ENCODE results near the gene BACH2. TPM values are rescaled to one million over a fixed set of nuclear protein-coding genes. Genes with fewer than 3 reads are reported as not detected.

The BACH2 gene
- polyA plus RNA-seq, 1 of the 3 experiments (the other 2 are of a cell fraction) = 0.46 TPM

DNA sequence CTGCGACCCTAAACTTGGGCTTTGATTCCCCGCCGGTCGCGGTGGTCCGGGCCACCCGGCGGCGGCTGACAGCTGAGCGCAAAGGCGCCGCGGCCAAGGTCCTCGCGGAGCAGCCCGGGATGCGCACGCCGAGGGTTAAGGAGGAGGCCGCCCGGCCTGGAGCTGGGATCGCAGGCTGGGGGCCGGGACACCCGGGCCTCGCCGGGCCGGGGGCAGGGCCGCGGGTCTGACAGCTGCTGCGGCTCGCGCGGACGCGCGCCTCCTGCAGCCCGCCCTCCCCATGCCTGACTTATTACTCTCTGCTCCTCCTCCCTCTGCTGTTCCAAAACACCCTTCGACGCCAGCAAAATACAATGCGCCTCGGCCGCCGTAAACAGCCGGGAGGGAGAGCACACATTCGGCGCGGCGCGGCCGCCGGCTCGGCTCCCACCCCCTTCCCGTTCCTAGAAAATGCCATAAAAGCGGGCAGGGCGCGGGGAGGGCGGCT is 746 bp downstream of the BACH2 start:
- H3K27ac ChIP-seq (ENCODE audit: low read depth in 2 of 2, low read length in 1 of 2) = peak overlapping the region in 1 of 2 experiments; percentile 60; a peak in 1 of 4 replicates
- H3F3A ChIP-seq (replicated peaks; ENCODE audit: insufficient read depth) = peaks cover 5% of the 10 kb centered on the region
- H3K9me3 ChIP-seq = no peaks in the 10 kb centered on the region
- peaks cover 29% of the 10 kb centered on the region for H3K27me3 ChIP-seq (ENCODE audit: insufficient read depth)
- ChIA-PET CTCF (interaction anchor here (0.7 to 2.5 kb wide), 21 partner anchors 8 to 355 kb away, joined by 3 to 12 read pairs (median 4); no protein-coding TSS in a partner anchor), POLR2A (interaction anchor here (0.9 to 2.0 kb wide), 4 partner anchors 77 to 330 kb away, joined by 3 to 11 read pairs (median 4); no protein-coding TSS in a partner anchor)
- H3K4me1 ChIP-seq (ENCODE audit: control insufficient read depth in 1 of 2, insufficient read depth in 2 of 2, low read depth in 1 of 2, low read length in 1 of 2) = peaks cover 0 to 30% of the 10 kb centered on the region in 2 experiments; a peak in 2 of 4 replicates
- peak overlapping the region; percentile 34; the same call in 1 of the 2 replicates for H3K9ac ChIP-seq
- H2AFZ ChIP-seq (ENCODE audit: low read depth) = peak overlapping the region; percentile 83
- H3K4me3 ChIP-seq (ENCODE audit: low read depth in 2 of 2, low read length in 1 of 2) = peak overlapping the region; percentile 59 to 63
- no peaks in the 10 kb centered on the region for H3K9me2 ChIP-seq
- no peaks in the 10 kb centered on the region for H3K79me2 ChIP-seq (ENCODE audit: insufficient read depth)
- H3K4me2 ChIP-seq = peak overlapping the region; percentile 94
- no peaks in the 10 kb centered on the region for H4K20me1 ChIP-seq (ENCODE audit: insufficient read depth)
- H3K36me3 ChIP-seq (replicated peaks in 1 of 2; ENCODE audit: control insufficient read depth in 1 of 2, insufficient read depth in 2 of 2, low read length in 1 of 2) = no peaks in the 10 kb centered on the region
- WGBS (ENCODE audit: low lambda C conversion rate) = 1% methylated on average over 15 of the region's 57 CpGs
- peak; percentile 81 for DNase-seq
- TF ChIP-seq FOSL2 (IDR thresholded peaks at IDR 0.05; ENCODE audit: borderline replicate concordance, low read depth) (no peak), TAF1 (IDR thresholded peaks at IDR 0.05; ENCODE audit: borderline replicate concordance, low read depth, low read length) (no peak), CHD2 (IDR thresholded peaks at IDR 0.05; ENCODE audit: low read length, partially characterized antibody) (peak; percentile 10), MEF2A (IDR thresholded peaks at IDR 0.05; ENCODE audit: borderline replicate concordance, low read depth) (no peak), RCOR1 (IDR thresholded peaks at IDR 0.05; ENCODE audit: low read length) (no peak), TEAD4 (IDR thresholded peaks at IDR 0.05; ENCODE audit: borderline replicate concordance, insufficient read depth) (no peak), SIN3A (IDR thresholded peaks at IDR 0.05; ENCODE audit: borderline replicate concordance, low read depth, low read length) (peak; percentile 29; the same call in 1 of the 2 replicates), MXI1 (IDR thresholded peaks at IDR 0.05; ENCODE audit: low read depth, low read length) (peak; percentile 70)
- TF ChIP-seq, protein P1, sequence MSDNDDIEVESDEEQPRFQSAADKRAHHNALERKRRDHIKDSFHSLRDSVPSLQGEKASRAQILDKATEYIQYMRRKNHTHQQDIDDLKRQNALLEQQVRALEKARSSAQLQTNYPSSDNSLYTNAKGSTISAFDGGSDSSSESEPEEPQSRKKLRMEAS (IDR thresholded peaks at IDR 0.05; ENCODE audit: low read depth) = peak; percentile 69; the same call in 1 of the 2 replicates
- TF ChIP-seq, protein P2, sequence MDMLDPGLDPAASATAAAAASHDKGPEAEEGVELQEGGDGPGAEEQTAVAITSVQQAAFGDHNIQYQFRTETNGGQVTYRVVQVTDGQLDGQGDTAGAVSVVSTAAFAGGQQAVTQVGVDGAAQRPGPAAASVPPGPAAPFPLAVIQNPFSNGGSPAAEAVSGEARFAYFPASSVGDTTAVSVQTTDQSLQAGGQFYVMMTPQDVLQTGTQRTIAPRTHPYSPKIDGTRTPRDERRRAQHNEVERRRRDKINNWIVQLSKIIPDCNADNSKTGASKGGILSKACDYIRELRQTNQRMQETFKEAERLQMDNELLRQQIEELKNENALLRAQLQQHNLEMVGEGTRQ (IDR thresholded peaks at IDR 0.05; ENCODE audit: borderline replicate concordance, low read depth, low read length) = no peak

DNA sequence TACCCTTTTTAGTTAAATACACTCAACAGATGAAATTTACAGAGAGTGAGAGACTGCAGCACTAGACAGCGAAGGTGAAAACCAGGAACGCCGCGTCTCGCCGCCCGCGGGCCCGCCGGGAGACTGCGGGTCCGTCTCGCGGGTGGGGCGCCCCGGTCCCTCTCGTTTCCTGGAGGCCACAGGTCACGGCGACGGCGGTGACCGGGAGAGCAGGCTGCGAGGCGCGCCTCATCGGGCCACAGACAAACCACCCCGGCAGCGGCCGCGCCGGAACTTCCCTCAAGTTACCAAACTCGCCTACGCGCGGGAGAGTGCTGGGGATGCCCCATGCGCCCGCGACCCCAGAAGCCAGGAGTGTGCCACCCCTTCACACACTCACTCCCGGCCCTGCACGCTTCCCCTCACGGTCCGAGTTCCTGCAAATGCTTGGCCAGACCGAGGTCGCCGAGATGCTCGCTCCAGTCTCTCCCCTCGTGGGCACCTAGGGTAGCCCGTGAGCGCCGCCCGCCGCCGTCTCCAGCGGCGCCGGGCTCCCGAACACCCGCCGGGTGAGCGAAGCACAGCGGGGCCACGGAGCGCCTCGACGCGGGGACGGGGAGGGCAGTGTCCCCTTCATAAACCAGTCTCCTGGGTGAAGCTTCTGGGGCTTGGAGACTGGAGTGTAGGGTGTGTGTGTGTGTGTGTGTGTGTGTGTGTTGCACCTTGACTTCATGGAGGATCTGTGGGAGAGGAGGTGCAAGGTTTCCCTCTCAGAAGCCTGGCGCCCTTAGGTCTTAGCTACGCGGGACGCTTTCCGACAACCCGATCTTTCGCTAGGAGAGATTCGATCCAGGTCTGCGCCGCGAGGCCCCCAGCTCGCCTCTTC is 1.4 kb downstream of the BACH2 start:
- Histone ChIP-seq H3K27ac (ENCODE audit: low read depth in 2 of 2, low read length in 1 of 2) (peak overlapping the region in 1 of 2 experiments; percentile 36; a peak in 1 of 4 replicates), H3K4me3 (ENCODE audit: low read depth in 2 of 2, low read length in 1 of 2) (peak overlapping the region; percentile 59 to 63), H3K36me3 (replicated peaks in 1 of 2; ENCODE audit: control insufficient read depth in 1 of 2, insufficient read depth in 2 of 2, low read length in 1 of 2) (no peaks in the 10 kb centered on the region), H3K9me2 (no peaks in the 10 kb centered on the region), H3K79me2 (ENCODE audit: insufficient read depth) (no peaks in the 10 kb centered on the region), H3K4me1 (ENCODE audit: control insufficient read depth in 1 of 2, insufficient read depth in 2 of 2, low read depth in 1 of 2, low read length in 1 of 2) (peaks cover 0 to 32% of the 10 kb centered on the region in 2 experiments; a peak in 2 of 4 replicates), H3K9me3 (no peaks in the 10 kb centered on the region), H3F3A (replicated peaks; ENCODE audit: insufficient read depth) (peaks cover 5% of the 10 kb centered on the region), H2AFZ (ENCODE audit: low read depth) (peak overlapping the region; percentile 83), H4K20me1 (ENCODE audit: insufficient read depth) (no peaks in the 10 kb centered on the region), H3K9ac (peak overlapping the region; percentile 34; the same call in 1 of the 2 replicates), H3K4me2 (peak overlapping the region; percentile 94), H3K27me3 (ENCODE audit: insufficient read depth) (peaks cover 29% of the 10 kb centered on the region)
- ChIA-PET POLR2A (interaction anchor here (0.9 to 2.0 kb wide), 4 partner anchors 76 to 329 kb away, joined by 3 to 11 read pairs (median 4); no protein-coding TSS in a partner anchor), CTCF (interaction anchor here (0.7 to 2.5 kb wide), 22 partner anchors 8 to 355 kb away, joined by 3 to 12 read pairs (median 4); no protein-coding TSS in a partner anchor)
- 0% methylated on average over 3 of the region's 79 CpGs for WGBS (ENCODE audit: low lambda C conversion rate)
- DNase-seq = peak; percentile 79
- TF ChIP-seq ELF1 (IDR thresholded peaks at IDR 0.05) = no peak
- TF ChIP-seq RFX5 (IDR thresholded peaks at IDR 0.05; ENCODE audit: low read length) = no peak
- peak; percentile 61 for TF ChIP-seq RAD21 (IDR thresholded peaks at IDR 0.05; ENCODE audit: low read length)
- peak; percentile 50 for TF ChIP-seq SMC3 (IDR thresholded peaks at IDR 0.05; ENCODE audit: low read depth, low read length)
- 0 out of 2 replicates have a peak, but pooled peaks have one; percentile 34 for TF ChIP-seq EZH2phosphoT487 (IDR thresholded peaks at IDR 0.05; ENCODE audit: borderline replicate concordance, low read depth)
- 0 out of 2 replicates have a peak, but pooled peaks have one; percentile 10 for TF ChIP-seq MXI1 (IDR thresholded peaks at IDR 0.05; ENCODE audit: low read depth, low read length)
- TF ChIP-seq, protein P3, sequence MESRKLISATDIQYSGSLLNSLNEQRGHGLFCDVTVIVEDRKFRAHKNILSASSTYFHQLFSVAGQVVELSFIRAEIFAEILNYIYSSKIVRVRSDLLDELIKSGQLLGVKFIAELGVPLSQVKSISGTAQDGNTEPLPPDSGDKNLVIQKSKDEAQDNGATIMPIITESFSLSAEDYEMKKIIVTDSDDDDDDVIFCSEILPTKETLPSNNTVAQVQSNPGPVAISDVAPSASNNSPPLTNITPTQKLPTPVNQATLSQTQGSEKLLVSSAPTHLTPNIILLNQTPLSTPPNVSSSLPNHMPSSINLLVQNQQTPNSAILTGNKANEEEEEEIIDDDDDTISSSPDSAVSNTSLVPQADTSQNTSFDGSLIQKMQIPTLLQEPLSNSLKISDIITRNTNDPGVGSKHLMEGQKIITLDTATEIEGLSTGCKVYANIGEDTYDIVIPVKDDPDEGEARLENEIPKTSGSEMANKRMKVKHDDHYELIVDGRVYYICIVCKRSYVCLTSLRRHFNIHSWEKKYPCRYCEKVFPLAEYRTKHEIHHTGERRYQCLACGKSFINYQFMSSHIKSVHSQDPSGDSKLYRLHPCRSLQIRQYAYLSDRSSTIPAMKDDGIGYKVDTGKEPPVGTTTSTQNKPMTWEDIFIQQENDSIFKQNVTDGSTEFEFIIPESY (IDR thresholded peaks at IDR 0.05; ENCODE audit: borderline replicate concordance, low read depth) = no peak
- TF ChIP-seq, protein P4, sequence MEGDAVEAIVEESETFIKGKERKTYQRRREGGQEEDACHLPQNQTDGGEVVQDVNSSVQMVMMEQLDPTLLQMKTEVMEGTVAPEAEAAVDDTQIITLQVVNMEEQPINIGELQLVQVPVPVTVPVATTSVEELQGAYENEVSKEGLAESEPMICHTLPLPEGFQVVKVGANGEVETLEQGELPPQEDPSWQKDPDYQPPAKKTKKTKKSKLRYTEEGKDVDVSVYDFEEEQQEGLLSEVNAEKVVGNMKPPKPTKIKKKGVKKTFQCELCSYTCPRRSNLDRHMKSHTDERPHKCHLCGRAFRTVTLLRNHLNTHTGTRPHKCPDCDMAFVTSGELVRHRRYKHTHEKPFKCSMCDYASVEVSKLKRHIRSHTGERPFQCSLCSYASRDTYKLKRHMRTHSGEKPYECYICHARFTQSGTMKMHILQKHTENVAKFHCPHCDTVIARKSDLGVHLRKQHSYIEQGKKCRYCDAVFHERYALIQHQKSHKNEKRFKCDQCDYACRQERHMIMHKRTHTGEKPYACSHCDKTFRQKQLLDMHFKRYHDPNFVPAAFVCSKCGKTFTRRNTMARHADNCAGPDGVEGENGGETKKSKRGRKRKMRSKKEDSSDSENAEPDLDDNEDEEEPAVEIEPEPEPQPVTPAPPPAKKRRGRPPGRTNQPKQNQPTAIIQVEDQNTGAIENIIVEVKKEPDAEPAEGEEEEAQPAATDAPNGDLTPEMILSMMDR (IDR thresholded peaks at IDR 0.05) = peak; percentile 39

Data from SK-N-SH (cell line).